ENCODE measurements around the gene ARID1B.

The ARID1B gene

DNA sequence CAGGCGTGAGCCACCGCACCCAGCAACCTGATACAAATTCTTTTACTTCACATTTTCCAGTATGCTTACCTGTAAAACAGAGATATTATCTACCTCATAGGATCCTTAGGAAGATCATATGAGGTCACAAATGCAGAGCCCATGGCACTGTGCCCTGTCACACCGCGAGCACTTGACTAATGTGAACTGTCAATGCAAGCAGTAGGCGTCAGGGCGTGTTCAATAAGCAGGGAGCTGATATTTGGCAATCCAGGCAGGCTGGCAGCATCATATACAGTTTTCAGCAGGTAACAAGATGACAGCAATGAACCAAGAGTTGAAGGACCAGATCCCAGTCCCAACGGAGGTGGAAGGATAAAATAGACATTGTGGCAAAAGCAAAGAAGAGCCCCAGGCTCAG is 14.6 kb upstream of the ARID1B start:
- H3K9me3 ChIP-seq (ENCODE audit: control insufficient read depth, insufficient read depth, low read length), result no peaks in the 10 kb centered on the region
- no peaks in the 10 kb centered on the region; the same call in 1 of the 2 replicates for H3K36me3 ChIP-seq (ENCODE audit: insufficient read depth, low read length)
- H3K9ac ChIP-seq (ENCODE audit: low read depth, low read length), result no peak overlapping the region
- H3K4me1 ChIP-seq (ENCODE audit: insufficient read depth, low read length), result no peaks in the 10 kb centered on the region

DNA sequence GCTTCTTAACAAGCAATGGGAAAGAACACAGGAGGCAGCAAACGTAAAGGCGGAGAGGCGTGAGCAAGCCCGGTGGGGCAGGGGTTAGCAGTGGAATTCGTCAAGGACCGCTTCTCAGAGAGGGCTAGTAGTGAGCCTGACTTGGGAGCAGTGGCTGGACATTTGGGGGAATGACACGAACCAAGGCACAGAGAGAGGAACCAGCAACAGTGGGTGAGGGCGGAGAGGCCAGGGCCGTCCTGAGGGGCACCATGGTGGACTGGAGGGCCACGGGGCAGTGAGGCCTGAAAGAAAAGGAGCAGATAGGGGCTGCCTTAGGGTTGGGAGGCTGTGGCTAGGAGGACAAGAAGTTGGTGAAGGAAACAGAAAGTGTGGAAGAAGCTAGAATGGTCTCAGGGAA is 12.1 kb upstream of the ARID1B start:
- Histone ChIP-seq H3K9ac (ENCODE audit: low read depth, low read length) (no peak overlapping the region), H3K4me1 (ENCODE audit: insufficient read depth, low read length) (peaks cover 3% of the 10 kb centered on the region; the same call in 1 of the 2 replicates), H3K36me3 (ENCODE audit: insufficient read depth, low read length) (no peaks in the 10 kb centered on the region; the same call in 1 of the 2 replicates), H3K9me3 (ENCODE audit: control insufficient read depth, insufficient read depth, low read length) (no peaks in the 10 kb centered on the region)

DNA sequence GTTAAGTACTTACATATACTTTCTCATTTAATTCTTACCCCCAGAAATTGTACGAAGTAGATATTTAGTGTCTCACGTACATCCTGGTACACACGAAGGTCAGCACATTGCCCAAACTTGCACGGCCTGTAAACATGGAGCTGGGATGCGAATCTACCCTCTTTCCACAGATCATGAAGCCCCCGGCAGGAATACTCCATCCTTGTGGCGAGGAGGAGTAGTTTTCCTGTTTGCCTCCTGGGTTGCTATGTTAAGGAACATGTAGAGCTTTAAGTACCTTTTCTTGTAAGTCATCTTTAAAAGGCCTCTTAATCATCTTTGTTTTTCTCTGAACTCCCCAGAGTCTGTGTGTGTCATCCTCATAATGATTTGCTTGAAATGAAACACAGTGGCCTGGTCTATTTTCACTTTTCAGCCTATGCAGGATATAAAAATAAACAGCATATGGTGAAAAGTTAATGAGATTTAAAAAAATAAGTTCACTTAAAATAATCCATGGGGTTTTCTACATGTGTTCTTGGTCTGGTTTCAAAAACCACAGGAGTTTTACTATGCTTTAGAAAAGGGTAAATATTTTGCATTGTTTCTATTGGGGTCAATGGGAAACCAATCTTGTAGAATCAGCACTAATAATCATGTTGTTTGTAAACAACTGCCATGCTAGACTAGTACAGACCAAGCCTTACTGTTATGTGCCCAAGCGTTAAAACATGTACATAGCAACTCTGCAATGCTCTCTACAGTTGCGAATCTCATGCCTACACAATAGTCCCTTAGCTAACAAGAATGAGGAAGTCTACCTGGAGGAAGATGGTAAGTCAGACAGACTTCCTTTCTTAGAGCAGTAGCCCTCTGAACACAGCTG is 9.3 kb upstream of the ARID1B start:
- Histone ChIP-seq H3K9ac (ENCODE audit: low read depth, low read length) (no peak overlapping the region), H3K36me3 (ENCODE audit: insufficient read depth, low read length) (no peaks in the 10 kb centered on the region), H3K4me1 (ENCODE audit: insufficient read depth, low read length) (peaks cover 3% of the 10 kb centered on the region; the same call in 1 of the 2 replicates), H3K9me3 (ENCODE audit: control insufficient read depth, insufficient read depth, low read length) (no peaks in the 10 kb centered on the region)

DNA sequence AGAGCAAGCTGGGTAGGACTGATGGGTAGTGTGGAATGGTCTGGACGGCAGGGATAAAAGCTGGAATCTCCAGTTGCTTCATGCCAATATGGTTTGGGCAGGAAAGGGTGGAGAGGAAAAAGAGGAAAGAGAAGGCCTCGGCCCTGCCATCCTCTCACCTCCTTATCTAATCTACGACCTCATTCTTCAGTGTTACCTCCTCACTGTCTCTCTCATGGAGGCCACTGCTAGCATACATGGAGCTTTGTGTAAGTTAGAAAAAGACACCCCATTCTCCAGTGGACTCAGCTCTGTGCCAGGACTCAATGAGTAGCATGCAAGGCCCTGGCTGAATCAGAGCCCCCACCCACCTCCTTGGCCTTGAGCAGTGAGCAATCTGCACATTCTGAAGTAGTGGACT is 6.1 kb upstream of the ARID1B start:
- Histone ChIP-seq H3K36me3 (ENCODE audit: insufficient read depth, low read length) (no peaks in the 10 kb centered on the region), H3K4me1 (ENCODE audit: insufficient read depth, low read length) (peaks cover 28% of the 10 kb centered on the region), H3K9ac (ENCODE audit: low read depth, low read length) (no peak overlapping the region), H3K9me3 (ENCODE audit: control insufficient read depth, insufficient read depth, low read length) (no peaks in the 10 kb centered on the region)

DNA sequence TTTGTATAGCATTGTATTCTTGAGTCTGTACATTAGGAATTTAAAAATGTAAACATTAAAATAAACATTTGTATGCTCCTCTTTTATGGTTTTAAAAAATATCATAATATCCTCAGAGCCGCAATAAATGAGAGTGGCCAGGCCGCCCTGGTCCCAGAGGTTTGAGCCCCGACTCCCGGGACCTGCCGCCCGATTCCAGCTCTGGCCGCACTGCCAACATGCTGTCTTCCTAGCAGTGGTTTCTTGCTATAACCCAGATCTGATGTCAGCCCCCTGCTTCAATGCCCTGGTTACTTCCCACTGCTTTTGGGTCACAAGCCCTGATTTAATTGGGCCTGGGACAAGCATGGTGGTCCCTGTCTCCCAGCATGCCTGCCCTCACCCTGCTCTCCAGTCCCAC is 5.4 kb upstream of the ARID1B start:
- Histone ChIP-seq H3K9me3 (ENCODE audit: control insufficient read depth, insufficient read depth, low read length) (no peaks in the 10 kb centered on the region), H3K4me1 (ENCODE audit: insufficient read depth, low read length) (peaks cover 28% of the 10 kb centered on the region), H3K36me3 (ENCODE audit: insufficient read depth, low read length) (no peaks in the 10 kb centered on the region), H3K9ac (ENCODE audit: low read depth, low read length) (no peak overlapping the region)

DNA sequence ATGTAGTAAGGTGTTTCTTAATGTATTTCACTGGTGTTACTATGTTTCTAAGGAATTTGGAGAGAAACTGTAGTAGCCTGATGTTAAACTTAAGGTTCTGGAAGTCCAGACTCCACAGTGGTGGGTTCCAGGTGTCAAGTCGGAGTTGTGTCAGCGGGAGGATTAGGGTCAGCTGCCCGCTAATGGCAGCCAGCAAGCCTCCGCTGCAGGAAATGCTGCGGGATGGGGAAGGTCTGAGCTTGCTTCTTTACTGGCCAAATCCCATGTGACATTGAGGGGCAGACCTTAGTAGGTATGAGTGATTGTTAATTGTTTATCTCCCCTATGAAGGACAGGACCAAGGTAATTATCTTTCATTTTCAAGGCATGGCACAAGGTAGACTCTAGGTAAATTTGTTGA is 3.7 kb upstream of the ARID1B start:
- Histone ChIP-seq H3K4me1 (ENCODE audit: insufficient read depth, low read length) (peaks cover 25% of the 10 kb centered on the region), H3K36me3 (ENCODE audit: insufficient read depth, low read length) (no peaks in the 10 kb centered on the region), H3K9ac (ENCODE audit: low read depth, low read length) (no peak overlapping the region), H3K9me3 (ENCODE audit: control insufficient read depth, insufficient read depth, low read length) (no peaks in the 10 kb centered on the region)

DNA sequence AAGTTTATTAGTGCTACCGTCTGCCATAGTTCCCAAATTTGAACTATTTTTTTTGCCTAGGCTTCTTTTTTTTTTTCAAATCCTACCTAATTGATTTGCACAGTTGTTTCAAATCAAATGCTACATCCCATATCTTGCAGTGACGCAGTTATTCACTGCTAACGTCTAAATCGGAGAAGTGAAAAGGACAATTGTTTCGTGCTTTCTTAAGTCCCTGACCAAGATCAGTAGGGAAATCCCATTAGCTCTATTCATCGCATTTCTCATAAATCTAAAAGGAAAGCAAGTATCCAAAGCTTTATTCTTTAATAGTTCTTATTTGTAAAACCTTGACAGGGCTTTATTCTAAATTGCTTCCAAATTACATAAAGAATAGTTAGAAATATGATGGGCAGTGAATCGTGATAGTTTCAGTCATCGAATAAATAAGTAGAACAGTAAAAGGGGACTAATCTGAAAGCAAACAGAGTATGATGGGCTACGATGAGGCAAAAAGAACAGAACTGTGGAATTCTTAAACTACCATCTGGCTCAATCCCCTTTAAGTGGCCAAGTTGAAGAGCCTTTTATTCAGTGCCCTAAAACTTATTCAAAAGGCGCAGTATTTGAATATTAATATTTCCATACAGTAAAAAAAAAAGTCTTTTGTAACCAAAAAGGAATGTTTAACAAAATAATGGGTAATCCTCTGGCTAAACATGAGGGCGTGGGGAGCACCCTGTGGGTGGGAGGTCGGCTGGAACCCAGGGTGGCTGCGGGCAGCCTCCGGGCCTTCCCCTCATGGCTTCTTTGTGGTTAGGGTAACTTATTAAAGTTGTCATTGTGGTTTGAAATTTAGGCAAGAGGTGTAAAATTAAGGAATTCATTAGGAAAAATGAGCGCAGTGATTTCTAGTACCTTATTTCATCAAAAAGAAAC is 3.0 kb upstream of the ARID1B start:
- H3K9me3 ChIP-seq (ENCODE audit: control insufficient read depth, insufficient read depth, low read length), result no peaks in the 10 kb centered on the region
- peaks cover 25% of the 10 kb centered on the region for H3K4me1 ChIP-seq (ENCODE audit: insufficient read depth, low read length)
- no peaks in the 10 kb centered on the region for H3K36me3 ChIP-seq (ENCODE audit: insufficient read depth, low read length)
- peak overlapping the region; percentile 5; the same call in 1 of the 2 replicates for H3K9ac ChIP-seq (ENCODE audit: low read depth, low read length)

DNA sequence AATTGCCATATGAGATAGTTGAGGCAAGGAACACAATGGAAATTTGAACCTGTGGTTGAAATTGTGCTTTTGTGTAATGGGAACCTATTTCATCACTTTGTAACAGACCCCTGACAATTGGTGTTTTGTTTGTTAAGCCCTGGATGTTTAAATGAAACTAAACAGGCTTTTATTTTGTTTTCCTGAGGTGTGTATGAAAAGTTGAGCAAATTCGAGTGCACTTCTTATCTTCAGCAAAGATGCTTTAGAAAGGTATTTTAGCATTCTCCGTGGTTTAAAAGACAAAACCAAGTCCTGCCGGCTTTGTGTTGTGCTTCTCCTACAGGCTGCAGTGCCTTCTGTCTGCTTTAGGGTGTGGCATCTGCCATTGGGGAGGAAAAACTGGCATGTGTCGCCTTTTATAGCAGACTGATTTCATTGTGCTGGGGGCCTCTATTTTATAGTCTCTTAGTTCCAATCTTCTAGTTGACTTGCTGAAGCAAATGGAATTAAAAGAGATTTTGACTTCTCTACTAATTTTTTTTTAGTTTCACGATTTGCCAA is 2.2 kb upstream of the ARID1B start:
- Histone ChIP-seq H3K9ac (ENCODE audit: low read depth, low read length) (peak overlapping the region; percentile 5; the same call in 1 of the 2 replicates), H3K9me3 (ENCODE audit: control insufficient read depth, insufficient read depth, low read length) (no peaks in the 10 kb centered on the region)

DNA sequence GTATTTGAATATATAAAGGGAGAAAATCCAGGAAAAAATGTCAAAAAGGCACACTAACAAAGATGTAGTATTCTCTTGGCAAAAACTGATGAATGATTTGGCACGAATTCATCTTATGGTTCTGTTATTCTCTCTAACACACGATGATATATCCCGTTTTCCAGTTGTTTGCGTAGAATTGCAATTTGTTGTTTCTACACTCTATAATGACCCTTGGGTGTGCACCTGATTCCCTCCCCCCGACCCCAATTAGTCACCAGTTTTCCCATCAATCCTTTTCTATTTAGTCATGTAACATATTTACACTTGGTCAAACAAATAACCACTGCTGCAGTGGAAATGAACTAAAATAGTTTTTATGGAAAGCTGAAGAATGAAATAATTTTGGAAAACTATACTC is 1.5 kb upstream of the ARID1B start:
- H3K9ac ChIP-seq (ENCODE audit: low read depth, low read length), result no peak overlapping the region

More for the DNA sequence above, 2.2 kb upstream of the ARID1B start:
- H3K4me1 ChIP-seq (ENCODE audit: insufficient read depth, low read length), result peaks cover 25% of the 10 kb centered on the region
- H3K36me3 ChIP-seq (ENCODE audit: insufficient read depth, low read length), result no peaks in the 10 kb centered on the region

DNA sequence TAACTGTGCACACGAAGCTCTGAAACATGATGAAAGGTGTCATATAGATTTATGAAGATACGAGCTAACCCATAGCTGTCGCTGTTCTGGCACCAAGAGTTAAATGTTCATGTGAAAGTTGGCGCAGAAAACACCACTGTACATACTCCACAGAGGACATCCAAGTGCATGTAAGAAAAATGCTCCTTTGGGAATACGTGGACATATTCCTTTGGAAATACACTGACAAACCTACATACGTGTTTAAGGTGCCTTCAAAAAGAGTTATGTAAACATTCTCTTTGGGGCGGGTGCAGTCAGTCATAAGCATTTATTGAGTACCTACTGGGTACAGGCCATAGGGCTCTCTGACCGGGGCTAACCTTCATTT is 723 bp upstream of the ARID1B start:
- Histone ChIP-seq H3K9me3 (ENCODE audit: control insufficient read depth, insufficient read depth, low read length) (no peaks in the 10 kb centered on the region), H3K9ac (ENCODE audit: low read depth, low read length) (peak overlapping the region; percentile 83), H3K36me3 (ENCODE audit: insufficient read depth, low read length) (no peaks in the 10 kb centered on the region), H3K4me1 (ENCODE audit: insufficient read depth, low read length) (peaks cover 25% of the 10 kb centered on the region)

More for the DNA sequence above, 1.5 kb upstream of the ARID1B start:
- Histone ChIP-seq H3K4me1 (ENCODE audit: insufficient read depth, low read length) (peaks cover 25% of the 10 kb centered on the region), H3K9me3 (ENCODE audit: control insufficient read depth, insufficient read depth, low read length) (no peaks in the 10 kb centered on the region), H3K36me3 (ENCODE audit: insufficient read depth, low read length) (no peaks in the 10 kb centered on the region)

DNA sequence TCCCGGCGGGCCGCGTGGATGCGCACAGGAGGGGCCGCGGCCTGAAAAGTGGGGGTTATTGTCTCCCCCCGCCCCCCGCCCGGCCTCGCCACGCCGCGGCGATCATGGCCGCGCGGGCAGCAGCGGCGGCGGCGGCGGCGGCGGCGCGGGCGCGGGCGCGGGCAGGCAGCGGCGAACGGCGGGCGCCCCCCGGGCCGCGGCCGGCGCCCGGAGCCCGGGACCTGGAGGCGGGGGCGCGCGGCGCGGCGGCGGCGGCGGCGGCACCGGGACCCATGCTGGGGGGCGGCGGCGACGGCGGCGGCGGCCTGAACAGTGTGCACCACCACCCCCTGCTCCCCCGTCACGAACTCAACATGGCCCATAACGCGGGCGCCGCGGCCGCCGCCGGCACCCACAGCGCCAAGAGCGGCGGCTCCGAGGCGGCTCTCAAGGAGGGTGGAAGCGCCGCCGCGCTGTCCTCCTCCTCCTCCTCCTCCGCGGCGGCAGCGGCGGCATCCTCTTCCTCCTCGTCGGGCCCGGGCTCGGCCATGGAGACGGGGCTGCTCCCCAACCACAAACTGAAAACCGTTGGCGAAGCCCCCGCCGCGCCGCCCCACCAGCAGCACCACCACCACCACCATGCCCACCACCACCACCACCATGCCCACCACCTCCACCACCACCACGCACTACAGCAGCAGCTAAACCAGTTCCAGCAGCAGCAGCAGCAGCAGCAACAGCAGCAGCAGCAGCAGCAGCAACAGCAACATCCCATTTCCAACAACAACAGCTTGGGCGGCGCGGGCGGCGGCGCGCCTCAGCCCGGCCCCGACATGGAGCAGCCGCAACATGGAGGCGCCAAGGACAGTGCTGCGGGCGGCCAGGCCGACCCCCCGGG is 637 bp downstream of the ARID1B start:
- peaks cover 25% of the 10 kb centered on the region for H3K4me1 ChIP-seq (ENCODE audit: insufficient read depth, low read length)
- peak overlapping the region; percentile 96 for H3K9ac ChIP-seq (ENCODE audit: low read depth, low read length)
- H3K36me3 ChIP-seq (ENCODE audit: insufficient read depth, low read length), result no peaks in the 10 kb centered on the region
- H3K9me3 ChIP-seq (ENCODE audit: control insufficient read depth, insufficient read depth, low read length), result no peaks in the 10 kb centered on the region

DNA sequence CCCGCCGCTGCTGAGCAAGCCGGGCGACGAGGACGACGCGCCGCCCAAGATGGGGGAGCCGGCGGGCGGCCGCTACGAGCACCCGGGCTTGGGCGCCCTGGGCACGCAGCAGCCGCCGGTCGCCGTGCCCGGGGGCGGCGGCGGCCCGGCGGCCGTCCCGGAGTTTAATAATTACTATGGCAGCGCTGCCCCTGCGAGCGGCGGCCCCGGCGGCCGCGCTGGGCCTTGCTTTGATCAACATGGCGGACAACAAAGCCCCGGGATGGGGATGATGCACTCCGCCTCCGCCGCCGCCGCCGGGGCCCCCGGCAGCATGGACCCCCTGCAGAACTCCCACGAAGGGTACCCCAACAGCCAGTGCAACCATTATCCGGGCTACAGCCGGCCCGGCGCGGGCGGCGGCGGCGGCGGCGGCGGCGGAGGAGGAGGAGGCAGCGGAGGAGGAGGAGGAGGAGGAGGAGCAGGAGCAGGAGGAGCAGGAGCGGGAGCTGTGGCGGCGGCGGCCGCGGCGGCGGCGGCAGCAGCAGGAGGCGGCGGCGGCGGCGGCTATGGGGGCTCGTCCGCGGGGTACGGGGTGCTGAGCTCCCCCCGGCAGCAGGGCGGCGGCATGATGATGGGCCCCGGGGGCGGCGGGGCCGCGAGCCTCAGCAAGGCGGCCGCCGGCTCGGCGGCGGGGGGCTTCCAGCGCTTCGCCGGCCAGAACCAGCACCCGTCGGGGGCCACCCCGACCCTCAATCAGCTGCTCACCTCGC is 1.5 kb downstream of the ARID1B start:
- peak overlapping the region; percentile 96 for H3K9ac ChIP-seq (ENCODE audit: low read depth, low read length)
- H3K36me3 ChIP-seq (ENCODE audit: insufficient read depth, low read length), result no peaks in the 10 kb centered on the region
- H3K4me1 ChIP-seq (ENCODE audit: insufficient read depth, low read length), result peaks cover 24% of the 10 kb centered on the region
- no peaks in the 10 kb centered on the region for H3K9me3 ChIP-seq (ENCODE audit: control insufficient read depth, insufficient read depth, low read length)
